Loucy (cell line): ENCODE results near the gene DOCK9.

Experiments used
- CTCF ChIP-seq: fragments of 200-600 bp; sonication (generic); conservative IDR thresholded peaks from 2 replicates; pipeline ENCODE4 v1.5.1; 2014; ENCODE audit warnings: mild to moderate bottlenecking, antibody characterized with exemption, low read length
- EZH2phosphoT487 ChIP-seq: fragments of 200-600 bp; IDR thresholded peaks from 2 replicates; pipeline ENCODE4 v1.6.1; 2018; ENCODE audit warnings: antibody characterized with exemption, mild to moderate bottlenecking, moderate library complexity, borderline replicate concordance

GRCh38 chr13:98766697-98767096, 211.2 kb downstream of the DOCK9 start:
- TF ChIP-seq CTCF = no peak
- TF ChIP-seq EZH2phosphoT487 = no peak
